ENCODE data around the gene INSR.

The INSR gene

DNA sequence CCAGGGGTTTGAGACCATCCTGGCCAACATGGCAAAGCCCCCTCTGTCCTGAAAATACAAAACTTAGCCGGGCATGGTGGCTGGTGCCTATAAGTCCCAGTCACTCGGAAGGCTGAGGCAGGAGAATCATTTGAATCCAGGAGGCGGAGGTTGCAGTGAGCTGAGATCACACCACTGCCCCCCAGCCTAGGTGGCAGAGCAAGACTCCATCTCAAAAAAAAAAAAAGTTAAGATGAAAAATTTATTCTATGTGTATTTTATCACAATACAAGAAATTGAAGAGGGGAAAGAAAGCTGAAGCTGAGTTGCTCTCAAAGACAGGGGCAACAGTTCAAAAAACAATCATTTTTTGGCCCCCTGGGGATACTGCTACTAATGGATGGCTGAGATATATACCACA, 31.1 kb downstream of the INSR start:
- TF ChIP-seq, protein P1, sequence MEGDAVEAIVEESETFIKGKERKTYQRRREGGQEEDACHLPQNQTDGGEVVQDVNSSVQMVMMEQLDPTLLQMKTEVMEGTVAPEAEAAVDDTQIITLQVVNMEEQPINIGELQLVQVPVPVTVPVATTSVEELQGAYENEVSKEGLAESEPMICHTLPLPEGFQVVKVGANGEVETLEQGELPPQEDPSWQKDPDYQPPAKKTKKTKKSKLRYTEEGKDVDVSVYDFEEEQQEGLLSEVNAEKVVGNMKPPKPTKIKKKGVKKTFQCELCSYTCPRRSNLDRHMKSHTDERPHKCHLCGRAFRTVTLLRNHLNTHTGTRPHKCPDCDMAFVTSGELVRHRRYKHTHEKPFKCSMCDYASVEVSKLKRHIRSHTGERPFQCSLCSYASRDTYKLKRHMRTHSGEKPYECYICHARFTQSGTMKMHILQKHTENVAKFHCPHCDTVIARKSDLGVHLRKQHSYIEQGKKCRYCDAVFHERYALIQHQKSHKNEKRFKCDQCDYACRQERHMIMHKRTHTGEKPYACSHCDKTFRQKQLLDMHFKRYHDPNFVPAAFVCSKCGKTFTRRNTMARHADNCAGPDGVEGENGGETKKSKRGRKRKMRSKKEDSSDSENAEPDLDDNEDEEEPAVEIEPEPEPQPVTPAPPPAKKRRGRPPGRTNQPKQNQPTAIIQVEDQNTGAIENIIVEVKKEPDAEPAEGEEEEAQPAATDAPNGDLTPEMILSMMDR (IDR thresholded peaks at IDR 0.05): no peak
- no peak for TF ChIP-seq ZFX (IDR thresholded peaks at IDR 0.05; ENCODE audit: borderline replicate concordance)
- H3K27ac ChIP-seq: no peak overlapping the region

DNA sequence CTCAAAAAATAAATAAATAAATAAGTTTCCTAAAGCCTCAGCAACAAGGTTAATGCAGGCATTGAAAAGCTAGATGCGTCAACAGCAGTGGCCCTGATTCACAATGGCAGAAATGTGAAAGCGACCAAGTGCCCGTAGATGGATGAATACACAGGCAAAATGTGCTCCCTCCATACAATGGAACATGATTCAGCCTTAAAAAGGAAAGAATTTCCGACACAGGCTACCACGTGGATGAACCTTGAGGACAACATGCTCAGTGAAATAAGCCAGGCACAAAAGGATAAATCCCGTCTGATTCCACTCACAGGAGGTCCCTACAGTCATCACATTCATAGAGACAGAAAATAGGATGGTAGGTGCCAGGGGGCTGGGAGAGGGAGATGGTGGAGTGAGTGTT, 31.7 kb downstream of the INSR start:
- TF ChIP-seq, protein P1 (IDR thresholded peaks at IDR 0.05): no peak
- no peak for TF ChIP-seq ZFX (IDR thresholded peaks at IDR 0.05; ENCODE audit: borderline replicate concordance)
- H3K27ac ChIP-seq: no peak overlapping the region

- TF ChIP-seq, protein P1 (IDR thresholded peaks at IDR 0.05): no peak
- no peak for TF ChIP-seq ZFX (IDR thresholded peaks at IDR 0.05; ENCODE audit: borderline replicate concordance)
- no peak overlapping the region for H3K27ac ChIP-seq
Measured at GRCh38 chr19:7260161-7260560, 34.1 kb downstream of the INSR start.

DNA sequence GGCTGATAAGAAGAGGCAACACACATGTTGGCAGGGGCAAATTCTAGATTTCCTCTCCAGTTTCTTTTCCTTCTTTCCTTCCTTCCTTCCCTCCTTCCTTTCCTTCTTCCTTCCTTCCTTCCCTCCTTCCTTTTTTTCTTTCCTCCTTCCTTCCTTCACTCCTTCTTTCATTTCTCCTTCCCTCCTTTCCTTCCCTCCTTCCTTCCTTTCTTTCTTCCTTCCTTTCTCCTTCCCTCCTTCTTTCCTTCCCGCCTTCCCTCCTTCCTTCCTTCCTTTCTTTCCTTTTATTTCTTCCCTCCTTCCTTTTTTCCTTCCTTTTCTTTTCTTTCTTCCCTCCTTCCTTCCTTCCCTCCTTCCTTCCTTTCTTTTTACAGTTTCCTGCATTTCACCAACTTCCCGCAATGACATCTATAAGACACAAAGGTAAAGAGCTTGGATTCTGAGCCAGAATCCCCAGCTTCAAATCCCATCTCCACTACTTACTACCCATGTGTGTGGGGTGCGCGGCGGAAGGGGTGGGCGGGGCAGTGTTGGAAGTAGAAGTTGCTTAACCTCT, 35.3 kb downstream of the INSR start:
- no peak overlapping the region for H3K27ac ChIP-seq
- TF ChIP-seq, protein P1 (IDR thresholded peaks at IDR 0.05): no peak
- TF ChIP-seq ZFX (IDR thresholded peaks at IDR 0.05; ENCODE audit: borderline replicate concordance): no peak

DNA sequence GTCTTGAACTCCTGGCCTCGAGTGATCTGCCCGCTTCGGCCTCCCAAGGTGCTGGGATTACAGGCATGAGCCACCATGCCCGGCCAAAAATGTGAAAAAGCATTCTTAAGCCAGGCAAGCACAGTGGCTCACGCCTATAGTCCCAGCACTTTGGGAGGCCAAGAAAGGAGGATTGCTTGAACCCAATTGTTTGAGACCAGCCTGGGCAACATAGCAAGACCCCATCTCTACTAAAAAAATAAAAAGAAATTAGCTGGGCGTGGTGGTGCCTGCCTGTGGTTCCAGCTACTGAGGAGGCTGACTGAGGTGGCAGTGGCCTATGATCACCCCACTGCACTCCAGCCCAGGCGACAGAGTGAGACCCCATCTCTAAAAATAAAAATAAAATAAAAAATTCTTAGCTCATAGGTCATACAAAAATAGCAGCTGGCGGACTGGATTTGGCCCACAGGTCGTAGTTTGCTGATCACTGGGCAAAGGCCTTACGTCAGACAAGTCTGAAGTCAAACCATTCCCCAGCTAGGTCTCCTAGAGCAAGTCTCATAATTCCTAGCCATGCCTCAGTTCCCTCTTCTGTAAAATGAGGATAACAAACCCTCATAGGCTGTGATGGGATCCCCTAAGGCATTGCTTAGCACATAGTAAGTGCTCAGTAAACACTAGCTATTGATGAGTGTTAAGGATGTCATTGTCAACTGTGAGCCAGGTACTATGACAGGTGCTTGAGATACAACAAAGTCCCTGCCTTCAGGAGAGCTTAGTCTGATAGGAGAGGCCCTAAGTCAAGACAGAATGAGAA, 36.0 kb downstream of the INSR start:
- H3K27ac ChIP-seq: no peak overlapping the region
- TF ChIP-seq, protein P1 (IDR thresholded peaks at IDR 0.05): no peak
- no peak for TF ChIP-seq ZFX (IDR thresholded peaks at IDR 0.05; ENCODE audit: borderline replicate concordance)

GRCh38 chr19:7257148-7258040, 36.8 kb downstream of the INSR start:
- H3K27ac ChIP-seq: no peak overlapping the region
- TF ChIP-seq, protein P1 (IDR thresholded peaks at IDR 0.05): no peak
- TF ChIP-seq ZFX (IDR thresholded peaks at IDR 0.05; ENCODE audit: borderline replicate concordance): no peak
